ENCODE measurements around the gene DLG2.
"Not testable (repeated sequence)": the region's sequence is repeated elsewhere in the genome, so short reads cannot be mapped to it uniquely, and the experiment has no call there.

Gene DLG2

GRCh38 chr11:85316967-85317366, 310.2 kb downstream of the DLG2 start:
- DNase-seq (ENCODE audit: low read depth): no peak

GRCh38 chr11:85313741-85314140, 313.4 kb downstream of the DLG2 start:
- no peak for DNase-seq (ENCODE audit: low read depth)

- no peak for DNase-seq (ENCODE audit: low read depth)
Observed at GRCh38 chr11:85310479-85310878, 316.7 kb downstream of the DLG2 start.

GRCh38 chr11:85307366-85307765, 319.8 kb downstream of the DLG2 start:
- no peak for DNase-seq (ENCODE audit: low read depth)

GRCh38 chr11:85301895-85302678, 325.1 kb downstream of the DLG2 start:
- no peak for DNase-seq (ENCODE audit: low read depth)

GRCh38 chr11:85299258-85299942, 327.7 kb downstream of the DLG2 start:
- DNase-seq (ENCODE audit: low read depth): no peak

- DNase-seq (ENCODE audit: low read depth): no peak
Observed at GRCh38 chr11:85295694-85296271, 331.4 kb downstream of the DLG2 start.

GRCh38 chr11:85281550-85281949, 345.6 kb downstream of the DLG2 start:
- no peak for DNase-seq (ENCODE audit: low read depth)

GRCh38 chr11:85279267-85279666, 347.9 kb downstream of the DLG2 start:
- no peak for DNase-seq (ENCODE audit: low read depth)

- DNase-seq (ENCODE audit: low read depth): no peak
Observed at GRCh38 chr11:85277693-85278092, 349.5 kb downstream of the DLG2 start.

- no peak for DNase-seq (ENCODE audit: low read depth)
Observed at GRCh38 chr11:85276332-85276731, 350.8 kb downstream of the DLG2 start.

GRCh38 chr11:85270315-85270714, 356.8 kb downstream of the DLG2 start:
- not testable (repeated sequence) for DNase-seq (ENCODE audit: low read depth)

GRCh38 chr11:85269109-85269508, 358.0 kb downstream of the DLG2 start:
- DNase-seq (ENCODE audit: low read depth): no peak

- no peak for DNase-seq (ENCODE audit: low read depth)
Observed at GRCh38 chr11:85266646-85267045, 360.5 kb downstream of the DLG2 start.

GRCh38 chr11:85263328-85263727, 363.8 kb downstream of the DLG2 start:
- DNase-seq (ENCODE audit: low read depth): no peak

- DNase-seq (ENCODE audit: low read depth): no peak
Observed at GRCh38 chr11:85257837-85258236, 369.3 kb downstream of the DLG2 start.

- DNase-seq (ENCODE audit: low read depth): no peak
Observed at GRCh38 chr11:85256433-85256832, 370.7 kb downstream of the DLG2 start.

- DNase-seq (ENCODE audit: low read depth): no peak
Observed at GRCh38 chr11:85249482-85249881, 377.7 kb downstream of the DLG2 start.

- no peak for DNase-seq (ENCODE audit: low read depth)
Observed at GRCh38 chr11:85247797-85248196, 379.3 kb downstream of the DLG2 start.

- no peak for DNase-seq (ENCODE audit: low read depth)
Observed at GRCh38 chr11:85238906-85239305, 388.2 kb downstream of the DLG2 start.

GRCh38 chr11:85238038-85238437, 389.1 kb downstream of the DLG2 start:
- DNase-seq (ENCODE audit: low read depth): not testable (repeated sequence)

- DNase-seq (ENCODE audit: low read depth): no peak
Observed at GRCh38 chr11:85236211-85236610, 390.9 kb downstream of the DLG2 start.

- DNase-seq (ENCODE audit: low read depth): no peak
Observed at GRCh38 chr11:85232559-85232958, 394.6 kb downstream of the DLG2 start.

All from activated T-cell treated with anti-CD3 and anti-CD28 coated beads for 24 hours (primary cell).